Measurements from ENCODE around the gene SCNN1B. TPM values are rescaled to one million over a fixed set of nuclear protein-coding genes. Genes with fewer than 3 reads are reported as not detected.

SCNN1B gene
- total and polyA plus RNA-seq, 2 of the 13 experiments (the other 11 are each of a cell fraction or from before 2014, with no cell fraction given), result not detected

- POLR2A ChIA-PET, result no interaction called here
- 24% methylated on average over 10 of the region's 10 CpGs for WGBS (ENCODE audit: low lambda C conversion rate)
- Histone ChIP-seq H3K36me3 (replicated peaks in 1 of 2; ENCODE audit: control insufficient read depth in 1 of 2, insufficient read depth in 2 of 2, low read length in 2 of 2) (no peaks in the 10 kb centered on the region), H3K9me3 (ENCODE audit: low read length) (no peaks in the 10 kb centered on the region), H3K27ac (ENCODE audit: extremely low read length, insufficient read depth, low read length) (no peak overlapping the region), H2AFZ (ENCODE audit: low read length) (no peak overlapping the region), H3K4me3 (replicated peaks in 1 of 3; ENCODE audit: insufficient read depth in 1 of 3, low read depth in 2 of 3, low read length in 3 of 3) (no peak overlapping the region), H3K79me2 (ENCODE audit: insufficient read depth, low read length) (no peaks in the 10 kb centered on the region), H3K4me1 (ENCODE audit: insufficient read depth, low read length) (no peaks in the 10 kb centered on the region), H3K4me2 (ENCODE audit: low read depth, low read length) (no peak overlapping the region), H3K27me3 (ENCODE audit: control insufficient read depth in 1 of 2, insufficient read depth in 2 of 2, low read length in 2 of 2) (peaks cover 3 to 14% of the 10 kb centered on the region in 2 experiments; a peak in 4 of 5 replicates), H4K20me1 (ENCODE audit: insufficient read depth, low read length) (no peaks in the 10 kb centered on the region; the same call in 1 of the 2 replicates), H3K9ac (ENCODE audit: insufficient read depth, low read depth, low read length) (no peak overlapping the region)
- in situ Hi-C loops (cut with HindIII; ENCODE audit: extremely low pct_ligation_motif_present, low pct_unique_long_range_greater_than_20kb), result no loop called here
- CTCF ChIA-PET (ENCODE audit: low intra/inter-chr PET ratio, low total read pairs), result no interaction called here
- ATAC-seq (no peak), FAIRE-seq (no peak), DNase-seq (ENCODE audit: low spot score) (no peak)
- TF ChIP-seq ZNF17 (CRISPR knock-in tag; IDR thresholded peaks at IDR 0.05) (no peak), CCAR2 (optimal IDR thresholded peaks at IDR 0.05; ENCODE audit: low read depth, low read length) (no peak), DRAP1 (CRISPR knock-in tag; IDR thresholded peaks at IDR 0.05) (no peak), ZNF646 (CRISPR knock-in tag; IDR thresholded peaks at IDR 0.05) (no peak), SALL1 (CRISPR knock-in tag; IDR thresholded peaks at IDR 0.05) (no peak), MNT (IDR thresholded peaks at IDR 0.05) (peak; percentile 93), UBTF (CRISPR knock-in tag; IDR thresholded peaks at IDR 0.05) (no peak), FOXA3 (CRISPR knock-in tag; IDR thresholded peaks at IDR 0.05) (no peak)
- intact Hi-C loops (cut with micrococcal nuclease; ENCODE audit: unreplicated experiment), result no loop called here
- no TSS peak for BruUV-seq (replicated peaks)
Measured at GRCh38 chr16:23379707-23380106, 77.6 kb downstream of the SCNN1B start.

Measured in HepG2 (cell line).